Stimulated activated CD8-positive, alpha-beta memory T cell treated with anti-CD3 and anti-CD28 coated beads, Interleukin-7, amount 100 ng/mL, for 24 hours (primary cell): Measurements from ENCODE around the gene CEP72.
"Not testable (repeated sequence)": the region's sequence is repeated elsewhere in the genome, so short reads cannot be mapped to it uniquely, and the experiment has no call there.

ENCODE experiments used
- DNase-seq: peaks from one replicate; pipeline ENCODE4 v3.0.0-alpha.2; 2020; ENCODE audit warnings: low read depth

The CEP72 gene

GRCh38 chr5:598564-598890, 13.6 kb upstream of the CEP72 start:
- DNase-seq: no peak

DNA sequence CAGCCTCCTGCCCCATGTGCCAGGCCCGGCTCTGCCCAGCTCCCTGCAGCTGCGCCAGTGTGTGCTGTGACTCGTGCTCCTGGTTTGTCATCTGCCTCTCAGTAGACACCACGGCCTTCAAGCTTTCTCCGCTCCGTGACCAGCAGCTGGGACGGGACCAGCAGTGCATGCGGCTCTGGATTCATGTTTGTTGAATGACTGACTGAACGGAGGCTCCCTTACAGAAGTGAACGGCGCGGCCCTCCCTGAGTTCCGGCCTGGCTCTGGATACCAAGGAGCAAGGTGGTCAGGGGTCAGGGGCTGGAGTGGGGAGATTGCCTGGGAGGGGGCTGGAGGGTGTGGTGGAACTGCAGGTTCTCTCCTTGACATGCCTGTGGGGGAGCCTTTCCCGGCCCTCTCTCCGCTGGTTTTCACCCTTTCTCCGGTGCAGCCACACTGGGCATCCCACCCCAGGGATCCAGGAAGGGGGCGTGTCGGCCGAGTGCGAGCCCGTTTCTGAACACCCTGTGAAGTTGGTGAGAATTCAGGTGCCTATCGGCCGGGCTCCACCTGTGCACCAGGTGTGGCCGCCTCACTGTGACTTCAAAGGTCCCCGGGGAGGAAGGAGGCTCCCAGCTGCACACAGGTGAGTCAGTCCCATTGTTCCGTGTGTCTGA, 11.1 kb upstream of the CEP72 start:
- DNase-seq: no peak

GRCh38 chr5:601771-602465, 10.2 kb upstream of the CEP72 start:
- DNase-seq: no peak

- no peak for DNase-seq
Measured at GRCh38 chr5:602466-603035, 9.6 kb upstream of the CEP72 start.

DNA sequence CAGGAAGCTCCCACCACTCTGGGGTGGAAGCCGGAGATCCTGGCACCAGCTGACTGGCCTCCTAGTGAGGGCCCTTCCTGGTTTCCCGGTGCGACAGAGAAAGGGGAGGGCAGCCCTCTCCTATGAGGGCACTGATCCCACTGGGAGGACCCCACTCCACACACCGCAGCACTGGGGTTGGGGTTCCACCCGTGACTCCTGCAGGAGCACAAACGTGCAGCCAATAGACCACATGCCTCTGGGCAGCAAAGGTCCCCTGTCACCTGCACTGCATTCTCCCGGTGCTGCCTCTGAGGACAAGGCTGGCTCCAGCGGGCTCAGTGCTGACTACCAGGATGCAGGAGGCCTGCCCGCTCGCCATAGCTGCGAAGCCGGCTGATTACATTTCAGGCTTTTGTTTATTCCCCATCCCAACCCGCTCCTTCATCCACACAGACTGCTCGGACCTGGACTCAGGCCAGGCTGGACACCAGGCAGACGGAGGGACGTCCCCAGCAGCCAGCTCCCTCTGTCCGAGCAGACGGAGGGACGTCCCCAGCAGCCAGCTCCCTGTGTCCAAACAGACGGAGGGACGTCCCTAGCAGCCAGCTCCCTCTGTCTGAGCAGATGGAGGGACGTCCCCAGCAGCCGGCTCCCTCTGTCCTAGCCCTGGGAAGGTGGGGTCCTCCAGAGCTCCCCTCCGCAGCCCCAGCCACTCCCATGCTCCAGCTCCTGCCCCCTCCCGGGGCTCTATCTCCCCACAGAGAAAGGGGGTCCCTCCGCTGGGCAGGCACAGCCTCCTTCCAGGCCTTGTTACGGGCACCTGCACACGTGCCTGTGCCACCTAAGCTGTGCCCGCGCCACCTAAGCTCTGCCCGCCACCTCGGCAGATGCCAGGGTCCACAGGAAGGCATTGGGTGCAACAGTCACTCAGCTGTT, 8.8 kb upstream of the CEP72 start:
- DNase-seq: no peak

GRCh38 chr5:604391-604831, 7.7 kb upstream of the CEP72 start:
- no peak for DNase-seq

DNA sequence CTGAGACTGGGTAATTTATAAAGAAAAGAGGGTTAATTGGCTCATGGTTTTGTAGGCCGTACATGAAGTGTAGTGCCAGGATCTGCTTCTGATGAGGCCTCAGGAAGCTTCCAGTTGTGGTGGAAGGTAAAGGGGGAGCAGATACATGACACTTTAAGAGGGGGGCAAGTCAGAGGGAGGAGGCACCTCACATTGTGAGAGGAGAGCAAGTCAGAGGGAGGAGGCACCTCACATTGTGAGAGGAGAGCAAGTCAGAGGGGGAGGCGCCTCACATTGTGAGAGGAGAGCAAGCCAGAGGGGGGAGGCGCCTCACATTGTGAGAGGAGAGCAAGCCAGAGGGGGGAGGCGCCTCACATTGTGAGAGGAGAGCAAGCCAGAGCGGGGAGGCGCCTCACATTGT, 7.0 kb upstream of the CEP72 start:
- DNase-seq: not testable (repeated sequence)

DNA sequence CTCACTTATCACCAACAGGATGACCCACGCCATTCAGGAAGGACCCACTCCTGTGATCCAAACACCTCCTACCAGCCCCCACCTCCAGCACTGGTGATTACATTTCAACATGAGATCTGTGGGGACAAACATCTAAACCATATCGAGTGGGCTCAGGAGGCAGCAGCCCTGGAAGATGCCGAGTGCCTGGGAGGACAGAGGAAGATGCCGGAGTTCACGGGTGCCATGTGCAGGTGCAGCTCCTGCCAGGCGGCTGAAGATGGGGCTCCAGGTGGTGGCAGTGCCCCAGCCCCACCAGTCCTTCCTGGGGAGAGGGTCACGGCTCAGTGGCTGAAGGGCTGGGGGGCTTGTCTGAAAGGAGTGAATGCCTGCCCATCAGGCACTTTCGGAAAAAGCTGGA, 6.1 kb upstream of the CEP72 start:
- DNase-seq: no peak

- DNase-seq: no peak
Measured at GRCh38 chr5:606526-607399, 5.4 kb upstream of the CEP72 start.

DNA sequence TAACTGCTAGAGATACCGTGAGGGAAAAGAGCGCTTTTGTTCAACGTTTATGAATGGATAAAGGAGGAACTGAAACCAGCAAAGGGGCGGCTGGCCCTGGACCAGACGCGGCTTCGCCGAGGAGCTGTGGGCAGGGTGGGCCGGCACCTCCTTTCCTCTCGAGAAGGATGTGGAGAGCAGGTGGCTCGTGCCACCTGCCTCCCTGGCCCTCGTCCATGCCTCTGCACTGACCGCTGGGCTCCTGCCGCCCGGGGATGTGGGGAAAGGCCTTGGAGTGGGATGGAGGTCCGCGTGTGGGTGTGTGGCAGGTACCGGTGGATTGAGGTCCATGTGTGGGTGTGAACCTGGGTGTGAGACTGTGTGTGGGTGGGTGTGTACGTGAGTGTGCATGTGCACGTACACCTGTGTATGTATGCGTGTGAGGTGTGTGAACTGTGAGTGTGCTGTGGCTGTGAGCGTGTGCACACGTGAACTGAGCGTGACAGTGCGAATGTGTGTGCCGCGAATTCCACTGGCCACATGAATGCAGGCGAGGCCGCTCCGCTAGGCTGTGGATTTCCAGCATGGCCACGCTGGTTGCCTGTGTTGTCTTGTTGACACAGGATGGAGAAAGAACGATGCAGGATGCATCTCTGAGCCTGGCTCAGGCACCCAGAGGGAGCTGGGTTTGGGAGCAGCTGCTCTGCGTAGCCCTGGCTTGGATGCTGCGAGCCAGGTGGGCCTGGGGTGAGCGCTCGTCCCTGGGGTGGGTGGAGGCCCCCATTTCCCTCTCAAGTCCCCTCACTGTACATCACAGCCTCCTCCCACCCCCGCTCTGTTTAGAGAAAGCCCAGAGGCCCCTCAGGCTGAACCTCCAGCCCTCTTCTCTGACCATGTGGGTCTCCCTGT, 4.4 kb upstream of the CEP72 start:
- no peak for DNase-seq

DNA sequence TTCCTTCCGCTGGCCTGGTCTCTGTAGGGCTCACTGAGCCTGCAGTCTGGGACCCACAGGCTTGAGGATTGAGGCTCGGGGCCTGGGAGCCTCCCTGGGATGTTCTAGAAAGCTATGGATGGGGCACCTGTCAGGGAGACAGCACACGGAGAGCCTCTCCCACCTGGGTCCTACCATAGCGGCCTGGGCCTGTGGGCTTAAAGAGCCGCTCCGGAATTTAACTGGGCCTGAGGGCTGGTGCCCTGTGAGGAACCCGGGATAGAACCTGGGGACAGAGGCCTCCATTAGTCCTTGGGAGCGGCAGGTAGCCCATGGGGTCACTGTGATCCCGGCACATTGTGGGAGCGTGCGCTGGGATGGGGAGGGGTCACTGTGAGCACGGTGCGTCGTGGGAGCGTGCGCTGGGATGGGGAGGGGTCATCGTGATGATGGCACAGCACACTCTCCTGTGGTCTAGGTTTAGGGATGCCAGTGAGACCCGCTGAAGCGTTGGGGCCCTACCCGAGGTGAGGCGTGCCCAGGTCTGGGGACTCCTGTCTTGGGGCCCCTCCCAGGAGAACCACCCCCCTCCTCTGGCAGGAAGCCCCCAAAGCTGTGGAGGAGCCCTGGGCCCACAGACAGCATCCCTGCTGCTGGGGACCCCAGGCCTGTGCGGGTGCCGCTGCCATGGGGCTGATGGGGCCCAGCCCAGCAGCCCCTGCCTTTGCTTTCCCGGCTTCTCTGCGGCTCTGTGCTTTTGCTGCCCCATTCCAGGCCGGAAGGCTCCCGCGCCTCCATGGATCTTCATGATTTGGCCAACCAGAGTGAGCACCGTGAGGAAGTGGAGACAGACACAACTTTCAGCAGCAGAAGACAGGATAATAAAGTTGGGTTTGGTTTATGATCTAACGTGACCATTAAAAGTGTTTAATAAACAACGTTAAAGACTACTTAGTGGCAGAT, 3.4 kb upstream of the CEP72 start:
- DNase-seq: no peak

GRCh38 chr5:609506-609905, 2.6 kb upstream of the CEP72 start:
- no peak for DNase-seq

GRCh38 chr5:610011-610743, 2.0 kb upstream of the CEP72 start:
- no peak for DNase-seq

GRCh38 chr5:610744-611730, 1.1 kb upstream of the CEP72 start:
- no peak for DNase-seq

- DNase-seq: no peak
Measured at GRCh38 chr5:612498-613424, 621 bp downstream of the CEP72 start.

DNA sequence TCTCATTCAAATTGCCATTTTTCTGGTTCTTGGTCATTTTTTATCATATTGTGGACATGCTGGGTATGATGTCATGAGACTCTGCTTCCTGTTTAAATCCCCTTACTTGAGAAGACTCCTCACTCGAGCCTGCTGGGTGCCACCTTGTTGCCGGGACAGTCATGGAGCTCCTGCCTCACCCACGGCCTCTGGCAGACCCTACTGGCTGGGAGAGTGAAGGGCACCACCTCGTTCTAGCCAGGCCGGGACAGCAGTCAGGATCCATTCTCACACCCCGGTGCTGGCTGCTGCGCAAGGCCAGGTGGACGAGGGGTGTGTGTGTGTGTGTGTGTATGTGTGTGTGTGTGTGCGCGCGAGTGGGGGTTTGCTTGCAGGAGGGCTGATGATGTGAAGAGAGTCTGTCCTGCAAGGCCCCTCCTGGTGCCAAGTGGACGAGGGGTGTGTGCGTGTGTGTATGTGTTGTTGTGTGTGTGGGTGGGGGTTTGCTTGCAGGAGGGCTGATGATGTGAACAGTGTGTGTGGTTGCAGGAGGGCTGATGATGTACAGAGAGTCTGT, 4.4 kb downstream of the CEP72 start:
- DNase-seq: no peak
